Coronary artery (tissue), 2 donors: Measurements from ENCODE around the gene F2R.

Source experiments
- DNase-seq: peaks from one replicate; pipeline ENCODE4 v3.0.0-alpha.2; 2017; ENCODE audit warnings: low spot score
- H3K27ac ChIP-seq, 2 donors: fragments of 200-600 bp; sonication (generic); one replicate each; pipeline ENCODE4 v1.5.1; 2016 to 2019
- H3K4me3 ChIP-seq: fragments of 200-600 bp; sonication (generic); 2 replicates; pipeline ENCODE4 v1.5.1; 2016; ENCODE audit warnings: mild to moderate bottlenecking, moderate library complexity
- TF ChIP-seq, protein P1 (sequence below): fragments of 200-600 bp; sonication (generic); IDR thresholded peaks from one replicate; pipeline ENCODE4 v1.5.1; 2019; ENCODE audit warnings: antibody characterized with exemption

Gene F2R

DNA sequence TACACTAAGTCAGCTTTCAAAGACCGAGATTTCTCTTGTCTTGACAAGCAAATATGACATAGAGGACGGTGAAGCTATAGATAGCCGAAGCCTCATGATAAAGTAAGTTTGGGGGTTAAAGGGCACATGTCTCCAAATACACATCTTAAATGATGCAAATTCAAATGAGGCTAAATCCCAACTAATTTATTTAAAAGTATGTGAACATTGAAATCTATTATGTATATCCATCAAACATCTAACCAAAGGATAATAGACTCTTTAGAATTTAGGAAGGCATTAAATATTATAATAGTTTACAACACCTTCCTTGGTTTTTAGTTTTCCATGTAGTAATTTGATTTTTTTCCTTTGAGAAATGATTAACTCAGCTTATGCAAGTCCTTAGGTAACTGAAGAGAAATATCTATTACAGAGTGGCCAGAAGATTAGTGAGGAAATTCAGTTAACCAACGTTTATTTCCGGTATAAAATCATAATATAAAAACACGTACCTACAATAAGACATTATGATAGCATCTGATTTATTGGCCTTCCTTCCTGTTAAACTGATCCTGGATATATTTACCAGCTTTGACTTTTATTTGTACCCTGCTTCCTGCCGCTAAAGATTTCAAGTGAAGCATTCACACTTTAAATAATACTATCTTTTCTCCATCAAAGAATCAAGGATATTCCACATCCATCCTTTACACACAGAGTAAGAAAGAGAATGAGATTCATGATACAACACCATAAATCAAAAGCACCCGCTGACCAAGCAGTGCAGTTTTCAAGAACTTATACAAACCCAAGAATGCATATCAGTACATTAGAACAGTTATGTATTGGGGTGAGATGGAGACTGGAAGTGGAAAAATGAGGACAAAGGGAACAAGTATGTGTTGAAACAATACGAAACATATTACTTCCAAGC is 31.9 kb upstream of the F2R start:
- TF ChIP-seq, protein P1, sequence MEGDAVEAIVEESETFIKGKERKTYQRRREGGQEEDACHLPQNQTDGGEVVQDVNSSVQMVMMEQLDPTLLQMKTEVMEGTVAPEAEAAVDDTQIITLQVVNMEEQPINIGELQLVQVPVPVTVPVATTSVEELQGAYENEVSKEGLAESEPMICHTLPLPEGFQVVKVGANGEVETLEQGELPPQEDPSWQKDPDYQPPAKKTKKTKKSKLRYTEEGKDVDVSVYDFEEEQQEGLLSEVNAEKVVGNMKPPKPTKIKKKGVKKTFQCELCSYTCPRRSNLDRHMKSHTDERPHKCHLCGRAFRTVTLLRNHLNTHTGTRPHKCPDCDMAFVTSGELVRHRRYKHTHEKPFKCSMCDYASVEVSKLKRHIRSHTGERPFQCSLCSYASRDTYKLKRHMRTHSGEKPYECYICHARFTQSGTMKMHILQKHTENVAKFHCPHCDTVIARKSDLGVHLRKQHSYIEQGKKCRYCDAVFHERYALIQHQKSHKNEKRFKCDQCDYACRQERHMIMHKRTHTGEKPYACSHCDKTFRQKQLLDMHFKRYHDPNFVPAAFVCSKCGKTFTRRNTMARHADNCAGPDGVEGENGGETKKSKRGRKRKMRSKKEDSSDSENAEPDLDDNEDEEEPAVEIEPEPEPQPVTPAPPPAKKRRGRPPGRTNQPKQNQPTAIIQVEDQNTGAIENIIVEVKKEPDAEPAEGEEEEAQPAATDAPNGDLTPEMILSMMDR = no peak
- H3K4me3 ChIP-seq = no peak overlapping the region

DNA sequence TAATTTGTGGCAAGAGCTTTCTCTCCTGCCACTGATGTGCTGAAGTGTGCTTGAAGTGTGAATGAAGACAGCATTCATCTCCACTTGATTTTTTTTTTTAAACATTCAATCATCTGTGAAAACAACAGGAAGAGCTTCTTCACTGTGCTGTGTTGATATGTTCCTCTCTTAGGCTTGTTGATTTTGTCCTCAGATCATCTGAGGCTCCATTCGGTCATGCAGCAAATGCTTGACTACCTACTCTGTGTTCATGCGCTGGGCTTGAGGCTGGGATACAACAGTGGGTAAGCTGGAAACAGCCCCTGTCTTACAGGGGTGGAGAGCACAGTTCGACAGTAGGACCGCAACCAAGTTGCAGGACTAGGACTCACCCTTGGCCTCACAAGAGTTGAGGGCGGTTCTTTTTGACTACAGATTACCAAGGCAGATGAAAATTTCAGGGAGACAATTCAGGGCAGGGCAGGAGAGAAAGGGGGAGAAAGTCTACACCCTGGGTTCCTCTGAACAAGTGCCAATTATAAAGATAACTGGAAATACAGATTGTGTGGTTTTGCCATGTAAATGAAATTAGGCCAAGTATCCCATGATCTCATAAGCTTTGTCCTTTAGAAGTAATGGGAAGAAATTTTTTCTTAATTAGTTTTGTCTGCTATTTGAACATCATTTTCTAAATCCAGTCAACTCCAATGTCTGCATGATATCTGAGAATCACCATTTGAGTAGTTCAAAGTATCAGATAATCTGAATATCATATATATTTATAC is 31.0 kb upstream of the F2R start:
- DNase-seq = no peak
- TF ChIP-seq, protein P1 = no peak
- Histone ChIP-seq H3K4me3 (no peak overlapping the region), H3K27ac (no peak overlapping the region)

More for the DNA sequence above, 31.9 kb upstream of the F2R start:
- H3K27ac ChIP-seq = no peak overlapping the region
- no peak for DNase-seq

DNA sequence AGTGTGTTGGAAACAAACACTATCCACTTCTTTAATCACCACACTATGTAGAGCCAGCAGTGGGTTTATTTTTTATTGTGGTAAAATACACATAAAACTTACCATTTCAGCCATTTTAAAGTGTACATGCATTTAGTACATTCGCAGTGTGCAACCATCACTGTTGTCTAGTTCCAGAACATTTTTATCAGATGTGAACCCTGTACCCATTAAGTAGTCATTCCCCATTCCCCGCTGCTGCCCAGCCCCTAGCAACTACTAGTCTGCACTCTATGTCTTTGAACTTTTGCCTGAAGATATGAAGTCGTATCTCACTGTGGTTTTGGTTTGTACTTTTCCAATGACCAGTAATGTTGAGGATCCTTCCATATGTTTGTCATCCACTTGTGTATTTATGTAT is 30.2 kb upstream of the F2R start:
- TF ChIP-seq, protein P1 = no peak
- no peak for DNase-seq
- Histone ChIP-seq H3K4me3 (no peak overlapping the region), H3K27ac (no peak overlapping the region)

DNA sequence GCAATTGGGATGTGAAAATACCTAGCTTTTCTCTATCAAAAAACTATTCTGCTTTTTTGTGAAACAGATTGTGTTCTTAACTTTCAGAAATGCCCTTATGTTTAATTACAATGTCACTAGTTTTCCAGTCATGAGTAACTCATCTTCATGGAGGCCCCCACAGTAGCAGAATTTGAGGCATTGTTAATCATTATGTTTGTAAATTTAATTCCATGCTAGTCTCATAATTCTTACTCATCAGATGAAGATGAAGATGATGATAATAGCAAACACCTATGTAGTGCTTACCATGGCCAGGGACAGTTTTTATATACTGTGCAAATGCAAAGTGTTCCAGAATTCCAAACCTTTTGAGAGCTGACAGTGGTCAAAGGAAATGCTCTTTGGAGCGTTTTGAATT is 27.7 kb upstream of the F2R start:
- H3K27ac ChIP-seq = no peak overlapping the region
- no peak overlapping the region for H3K4me3 ChIP-seq
- TF ChIP-seq, protein P1 = no peak
- no peak for DNase-seq

DNA sequence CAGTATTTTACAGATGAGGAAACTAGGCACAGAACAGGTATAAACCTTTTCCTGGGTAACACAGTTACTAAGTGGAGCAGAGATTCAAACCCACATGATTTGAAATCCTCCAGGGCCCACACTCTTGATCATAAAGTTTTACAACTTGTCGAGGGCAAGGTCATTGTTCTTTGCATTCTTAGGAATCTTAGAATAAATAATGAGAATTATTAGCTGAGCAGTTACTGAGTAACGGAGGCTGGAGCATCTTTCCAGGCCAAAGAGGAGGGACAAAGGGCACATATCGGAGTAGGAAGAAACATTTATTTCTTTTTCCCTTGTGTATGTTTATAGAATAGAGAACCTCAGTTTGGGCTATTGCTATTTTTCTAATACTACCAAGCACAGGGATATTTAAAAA is 27.1 kb upstream of the F2R start:
- TF ChIP-seq, protein P1 = no peak
- Histone ChIP-seq H3K4me3 (no peak overlapping the region), H3K27ac (no peak overlapping the region)
- DNase-seq = no peak

DNA sequence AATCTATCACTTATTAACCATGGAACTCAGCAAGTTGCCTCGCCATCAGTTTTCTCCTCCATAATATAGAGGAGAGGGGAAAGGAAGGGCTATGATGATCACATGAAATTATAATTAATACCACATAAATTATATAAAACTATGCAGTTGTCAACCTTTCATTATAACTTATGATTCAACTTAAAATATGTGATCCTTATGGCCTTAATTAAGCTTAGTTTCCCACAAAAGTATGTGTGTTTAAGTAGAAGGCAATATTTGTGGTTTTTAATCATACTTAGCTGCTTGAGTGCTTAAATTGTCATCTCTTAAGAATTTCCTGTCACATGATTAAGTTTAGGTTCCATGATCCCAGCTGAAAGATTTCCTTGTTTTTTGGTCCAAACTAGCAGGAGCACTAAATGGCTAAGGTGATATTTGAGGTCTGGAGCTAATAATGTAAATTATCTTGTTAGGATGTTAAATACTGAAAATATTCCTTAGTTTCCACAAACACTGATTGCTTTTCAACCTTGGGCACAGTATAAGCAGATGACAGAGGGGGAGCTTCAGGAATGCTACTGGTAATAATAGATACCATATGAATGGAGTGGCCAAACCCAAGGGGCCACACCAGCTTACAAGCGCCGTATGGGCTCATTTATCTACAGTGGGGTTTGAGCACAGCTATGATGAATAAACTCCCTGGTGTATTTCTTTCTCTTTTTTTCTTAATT is 26.4 kb upstream of the F2R start:
- Histone ChIP-seq H3K27ac (no peak overlapping the region), H3K4me3 (no peak overlapping the region)
- no peak for DNase-seq
- TF ChIP-seq, protein P1 = no peak
